Tibial artery (tissue), 4 donors: ENCODE measurements around the gene CES2.

Experiments
- DNase-seq, 2 donors: peaks; one replicate each; pipeline ENCODE4 v3.0.0-alpha.2; 2019
- H3K27ac ChIP-seq, 2 donors: fragments of 200-600 bp; sonication (generic) in 1 of 2; 1 replicate in 1 of 2; 2 replicates in 1 of 2; pipeline ENCODE4 v1.5.1; 2018 to 2019; ENCODE audit warnings: mild to moderate bottlenecking in 1 of 2
- H3K27me3 ChIP-seq, 2 donors: fragments of 200-600 bp; sonication (generic) in 1 of 2; one replicate each; pipeline versions ENCODE4 v1.5.1 to v1.6.0; 2016 to 2019
- H3K36me3 ChIP-seq, 3 donors: fragments of 200-600 bp; sonication (generic) in 2 of 3; one replicate each; pipeline ENCODE4 v1.5.1; 2016 to 2019; ENCODE audit warnings: mild to moderate bottlenecking in 2 of 3
- H3K4me1 ChIP-seq, 4 donors: fragments of 200-600 bp; sonication (generic) in 2 of 4; 1 replicate in 3 of 4; 2 replicates in 1 of 4; pipeline ENCODE4 v1.5.1; 2016 to 2019
- H3K4me3 ChIP-seq, 2 donors: fragments of 200-600 bp; sonication (generic) in 1 of 2; 1 replicate in 1 of 2; 2 replicates in 1 of 2; pipeline ENCODE4 v1.5.1; 2018 to 2019; ENCODE audit warnings: mild to moderate bottlenecking in 2 of 2
- H3K9me3 ChIP-seq, 3 donors: fragments of 200-600 bp; sonication (generic) in 1 of 3; one replicate each; pipeline ENCODE4 v1.5.1; 2016 to 2019
- intact Hi-C: fragments of 100-400 bp; cut with DNase I; formaldehyde crosslinking; loops from one replicate; pipeline ENCODE4 v1.15.0; 2023; ENCODE audit warnings: low total_unique reads
- TF ChIP-seq, protein P1 (sequence below), 2 experiments: fragments of 200-600 bp in 1 of 2; fragments of 450-650 bp in 1 of 2; IDR thresholded peaks; one replicate each; pipeline ENCODE4 v1.5.1; 2017 to 2019; ENCODE audit warnings: antibody characterized with exemption in 2 of 2, mild to moderate bottlenecking in 1 of 2, moderate library complexity in 1 of 2

CES2 gene

DNA sequence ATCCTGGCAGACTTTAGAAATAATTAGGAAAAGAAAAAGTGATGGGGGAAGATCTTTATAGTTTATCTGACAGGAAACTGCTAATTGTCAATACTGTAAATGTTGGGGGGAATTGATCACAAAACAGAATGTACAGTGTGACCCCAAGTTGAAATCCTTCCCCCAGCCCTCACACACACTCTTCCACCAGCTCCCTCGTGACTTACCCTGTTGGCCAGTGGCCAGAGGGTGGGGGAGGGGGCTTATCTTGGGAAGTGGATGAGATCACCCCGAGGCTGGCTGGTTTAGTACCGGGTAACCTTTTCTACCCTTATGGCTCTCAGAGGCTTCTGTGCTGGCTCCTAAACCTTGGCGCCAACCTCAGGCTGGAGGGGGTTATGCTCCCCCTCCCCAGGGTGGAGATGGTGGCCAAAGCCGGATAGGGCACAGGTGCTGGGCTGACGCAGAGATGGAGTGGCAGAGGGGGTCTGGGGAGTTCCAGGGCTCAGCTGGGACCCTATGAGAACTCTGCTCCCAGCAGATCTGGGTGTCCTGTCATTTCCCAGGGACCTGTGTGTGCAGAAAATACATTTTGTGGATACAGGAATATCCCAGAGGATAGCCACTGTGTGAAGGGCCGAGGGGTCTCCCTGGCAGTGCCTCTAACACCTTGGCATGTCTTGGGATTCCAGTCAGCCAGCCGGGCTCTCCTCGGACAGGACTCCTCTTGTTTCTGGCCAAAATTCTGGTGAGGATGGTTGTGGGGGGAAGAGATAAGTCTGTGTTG lies 35.2 kb upstream of the CES2 start:
- TF ChIP-seq, protein P1, sequence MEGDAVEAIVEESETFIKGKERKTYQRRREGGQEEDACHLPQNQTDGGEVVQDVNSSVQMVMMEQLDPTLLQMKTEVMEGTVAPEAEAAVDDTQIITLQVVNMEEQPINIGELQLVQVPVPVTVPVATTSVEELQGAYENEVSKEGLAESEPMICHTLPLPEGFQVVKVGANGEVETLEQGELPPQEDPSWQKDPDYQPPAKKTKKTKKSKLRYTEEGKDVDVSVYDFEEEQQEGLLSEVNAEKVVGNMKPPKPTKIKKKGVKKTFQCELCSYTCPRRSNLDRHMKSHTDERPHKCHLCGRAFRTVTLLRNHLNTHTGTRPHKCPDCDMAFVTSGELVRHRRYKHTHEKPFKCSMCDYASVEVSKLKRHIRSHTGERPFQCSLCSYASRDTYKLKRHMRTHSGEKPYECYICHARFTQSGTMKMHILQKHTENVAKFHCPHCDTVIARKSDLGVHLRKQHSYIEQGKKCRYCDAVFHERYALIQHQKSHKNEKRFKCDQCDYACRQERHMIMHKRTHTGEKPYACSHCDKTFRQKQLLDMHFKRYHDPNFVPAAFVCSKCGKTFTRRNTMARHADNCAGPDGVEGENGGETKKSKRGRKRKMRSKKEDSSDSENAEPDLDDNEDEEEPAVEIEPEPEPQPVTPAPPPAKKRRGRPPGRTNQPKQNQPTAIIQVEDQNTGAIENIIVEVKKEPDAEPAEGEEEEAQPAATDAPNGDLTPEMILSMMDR (IDR thresholded peaks at IDR 0.05) = peak in 1 of 2 experiments; percentile 3
- DNase-seq = peak; percentile 86 to 93
- Histone ChIP-seq H3K27me3 (no peaks in the 10 kb centered on the region), H3K4me1 (peaks cover 23 to 99% (median 88%) of the 10 kb centered on the region in 4 donors), H3K36me3 (no peaks in the 10 kb centered on the region), H3K9me3 (no peaks in the 10 kb centered on the region), H3K27ac (peak overlapping the region; percentile 86 to 91), H3K4me3 (no peak overlapping the region)
- intact Hi-C loops = no loop called here

GRCh38 chr16:66900721-66901441 lies 34.4 kb upstream of the CES2 start:
- Histone ChIP-seq H3K27me3 (no peaks in the 10 kb centered on the region), H3K4me3 (no peak overlapping the region), H3K36me3 (no peaks in the 10 kb centered on the region), H3K27ac (peak overlapping the region; percentile 86 to 91), H3K9me3 (no peaks in the 10 kb centered on the region), H3K4me1 (peaks cover 23 to 99% (median 88%) of the 10 kb centered on the region in 4 donors)
- peak in 1 of 2 donors; percentile 90 for DNase-seq
- intact Hi-C loops = no loop called here
- TF ChIP-seq, protein P1 (IDR thresholded peaks at IDR 0.05) = no peak

GRCh38 chr16:66901626-66902025 lies 33.7 kb upstream of the CES2 start:
- Histone ChIP-seq H3K27ac (peak overlapping the region; percentile 86 to 91), H3K36me3 (no peaks in the 10 kb centered on the region), H3K27me3 (no peaks in the 10 kb centered on the region), H3K4me3 (no peak overlapping the region), H3K4me1 (peaks cover 23 to 99% (median 87%) of the 10 kb centered on the region in 4 donors), H3K9me3 (no peaks in the 10 kb centered on the region)
- intact Hi-C loops = loop anchor here (2.0 kb wide), 1 partner anchor 23 kb away; the partner anchor contains the start of gene RRAD
- TF ChIP-seq, protein P1 (IDR thresholded peaks at IDR 0.05) = no peak
- no peak for DNase-seq

GRCh38 chr16:66902648-66903543 lies 32.4 kb upstream of the CES2 start:
- no peaks in the 10 kb centered on the region for H3K36me3 ChIP-seq
- H3K27ac ChIP-seq = peak overlapping the region; percentile 86 to 91
- no peak overlapping the region for H3K4me3 ChIP-seq
- no peak for DNase-seq
- TF ChIP-seq, protein P1 (IDR thresholded peaks at IDR 0.05) = no peak
- H3K4me1 ChIP-seq = peaks cover 23 to 99% (median 84%) of the 10 kb centered on the region in 4 donors
- H3K27me3 ChIP-seq = no peaks in the 10 kb centered on the region
- no peaks in the 10 kb centered on the region for H3K9me3 ChIP-seq
- intact Hi-C loops = loop anchor here (2.0 kb wide), 1 partner anchor 22 kb away; the partner anchor contains the start of gene RRAD
